Endothelial cell of umbilical vein (primary cell): Measurements from ENCODE around the gene OR10H1. TPM values are rescaled to one million over a fixed set of nuclear protein-coding genes. Genes with fewer than 3 reads are reported as not detected.
"Not testable (repeated sequence)": the region's sequence is repeated elsewhere in the genome, so short reads cannot be mapped to it uniquely, and the experiment has no call there.

Source experiments
- BruUV-seq: library from RNA; stranded (reverse); fragments of 400-500 nt; replicated peaks from 2 replicates; lab custom pipeline; 2021; lab: Mats Ljungman, UMichigan
- CTCF ChIA-PET: fragments of 300-600, 350-600 bp; sonication (Branson Sonifier 250); formaldehyde crosslinking; loops from one replicate; lab custom pipeline; 2021; ENCODE audit warnings: antibody characterized with exemption, inconsistent platforms; lab: Charles Lee
- POLR2A ChIA-PET: fragments of 300-600, 350-600 bp; sonication (Branson Sonifier 250); formaldehyde crosslinking; loops from one replicate; lab custom pipeline; 2021; ENCODE audit warnings: antibody characterized with exemption, inconsistent platforms; lab: Charles Lee
- DNase-seq: peaks from one replicate; pipeline ENCODE4 v3.0.0-alpha.2; 2011; ENCODE audit warnings: low read depth, low spot score
- FAIRE-seq: peaks from 2 replicates; lab custom pipeline; 2011; peaks lifted over from hg19 to GRCh38; lab: Jason Lieb, UNC
- H2AFZ ChIP-seq: 2 replicates; pipeline ENCODE4 v1.6.0; 2012; ENCODE audit warnings: low read depth, low read length, control low read depth, inconsistent platforms
- H3K27ac ChIP-seq: 2 replicates; pipeline ENCODE4 v1.5.1; 2011; ENCODE audit warnings: low read depth, mild to moderate bottlenecking, control low read depth, low read length, moderate library complexity; ENCODE audit not compliant: insufficient read depth
- H3K27me3 ChIP-seq, 2 experiments: 2 replicates each; pipeline versions ENCODE4 v1.6.0 to v1.6.1; 2011; ENCODE audit warnings: low read length in 2 of 2, mixed read lengths in 1 of 2; ENCODE audit not compliant: control insufficient read depth in 2 of 2, insufficient read depth in 2 of 2
- H3K36me3 ChIP-seq, 2 experiments: 2 replicates in 1 of 2; 3 replicates in 1 of 2; pipeline ENCODE4 v1.5.1; 2011; ENCODE audit warnings: low read length in 2 of 2, mild to moderate bottlenecking in 1 of 2, moderate library complexity in 1 of 2; ENCODE audit not compliant: control insufficient read depth in 2 of 2, insufficient read depth in 2 of 2; ENCODE audit errors: extremely low read depth in 1 of 2
- H3K4me1 ChIP-seq: 3 replicates; pipeline ENCODE4 v1.5.1; 2011; ENCODE audit warnings: mild to moderate bottlenecking, low read length; ENCODE audit not compliant: control insufficient read depth, insufficient read depth; ENCODE audit errors: extremely low read depth
- H3K4me2 ChIP-seq: 2 replicates; pipeline ENCODE4 v1.6.1; 2011; ENCODE audit warnings: low read length, control low read depth, mixed read lengths; ENCODE audit not compliant: insufficient read depth
- H3K4me3 ChIP-seq, 3 experiments: fragments of 200-600 bp in 1 of 3; sonication (generic), shearing (Covaris generic) in 1 of 3; replicated peaks in 1 of 3; 2 replicates each; pipeline ENCODE4 v1.5.1; 2011 to 2016; ENCODE audit warnings: control low read depth in 3 of 3, low read length in 3 of 3, mild to moderate bottlenecking in 2 of 3, inconsistent platforms in 1 of 3, low read depth in 1 of 3, moderate library complexity in 1 of 3; ENCODE audit not compliant: insufficient read depth in 1 of 3
- H3K79me2 ChIP-seq: 2 replicates; pipeline ENCODE4 v1.6.0; 2012; ENCODE audit warnings: low read length, inconsistent platforms; ENCODE audit not compliant: control insufficient read depth, insufficient read depth
- H3K9ac ChIP-seq: replicated peaks from 2 replicates; pipeline ENCODE3; 2011; ENCODE audit warnings: low read length, control low read depth; ENCODE audit not compliant: insufficient read depth; ENCODE audit errors: extremely low read depth
- H3K9me1 ChIP-seq: replicated peaks from 3 replicates; pipeline ENCODE4 v1.6.0; 2011; ENCODE audit warnings: mild to moderate bottlenecking, low read length; ENCODE audit not compliant: control insufficient read depth, insufficient read depth; ENCODE audit errors: extremely low read depth
- H3K9me3 ChIP-seq: replicated peaks from 2 replicates; pipeline ENCODE4 v1.5.1; 2012; ENCODE audit warnings: low read length, inconsistent platforms; ENCODE audit not compliant: control insufficient read depth, insufficient read depth
- H4K20me1 ChIP-seq: replicated peaks from 2 replicates; pipeline ENCODE3; 2011; ENCODE audit warnings: mild to moderate bottlenecking, low read length; ENCODE audit not compliant: control insufficient read depth, insufficient read depth; ENCODE audit errors: extremely low read depth
- CTCF ChIP-seq, 2 donors: IDR thresholded peaks; 1 replicate in 1 of 2; 2 replicates in 1 of 2; pipeline ENCODE4 v1.5.1; 2011; ENCODE audit warnings: low read length in 2 of 2, mild to moderate bottlenecking in 2 of 2, moderate library complexity in 2 of 2, control low read depth in 1 of 2, inconsistent platforms in 1 of 2, low read depth in 1 of 2; ENCODE audit not compliant: insufficient read depth in 1 of 2; ENCODE audit errors: extremely low read depth in 1 of 2
- EZH2 ChIP-seq: IDR thresholded peaks from 2 replicates; pipeline ENCODE4 v1.6.1; 2012; ENCODE audit warnings: borderline replicate concordance, low read depth, mild to moderate bottlenecking, moderate library complexity, low read length, inconsistent platforms; ENCODE audit not compliant: severe bottlenecking
- GATA2 ChIP-seq: IDR thresholded peaks from 2 replicates; pipeline ENCODE4 v1.7.0; 2011; ENCODE audit warnings: low read depth, mild to moderate bottlenecking, moderate library complexity, mixed read lengths, low read length; ENCODE audit not compliant: insufficient read length, insufficient read depth
- JUN ChIP-seq: IDR thresholded peaks from 2 replicates; pipeline ENCODE4 v1.6.1; 2011; ENCODE audit warnings: borderline replicate concordance, low read depth; ENCODE audit not compliant: insufficient read length, insufficient read depth
- MAX ChIP-seq: IDR thresholded peaks from 2 replicates; pipeline ENCODE4 v1.6.1; 2011; ENCODE audit not compliant: insufficient read depth, insufficient read length
- MYC ChIP-seq: IDR thresholded peaks from one replicate; pipeline ENCODE4 v1.6.1; 2011; ENCODE audit warnings: mild to moderate bottlenecking, low read depth, low read length
- POLR2AphosphoS5 ChIP-seq: IDR thresholded peaks from 2 replicates; pipeline ENCODE4 v1.6.1; 2012; ENCODE audit warnings: low read depth, mild to moderate bottlenecking, control low read depth, low read length, moderate library complexity; ENCODE audit not compliant: insufficient read depth
- dilution Hi-C: fragments of 300-500 bp; cut with MboI; formaldehyde crosslinking; loops from one replicate; pipeline ENCODE4 v1.15.0; 2019; ENCODE audit warnings: low sequenced_read_pairs; ENCODE audit not compliant: extremely low pct_ligation_motif_present
- intact Hi-C: fragments of 100-400 bp; cut with micrococcal nuclease; formaldehyde crosslinking; loops from one replicate; pipeline ENCODE4 v1.10.0; 2022
- polyA plus RNA-seq, 4 experiments: library from polyadenylated mRNA; depleted of rRNA in 3 of 4; stranded (reverse) in 3 of 4; unstranded in 1 of 4; fragments of >200 nt; gene quantifications; 2 replicates each; pipeline versions ENCODE4 v1.2.1 to v1.2.3, GENCODE V29; 2011 to 2012; ENCODE audit warnings: missing spikeins in 1 of 4
- total RNA-seq: library from RNA; stranded (reverse); gene quantifications from 2 replicates; pipeline ENCODE4 v1.2.3, GENCODE V29; 2021

The OR10H1 gene
- total and polyA plus RNA-seq, 2 donors (not counting 3 experiments of a cell fraction or from before 2014, with no cell fraction given): not detected

- Histone ChIP-seq H3K36me3 (no peaks in the 10 kb centered on the region), H3K9ac (no peak overlapping the region), H3K9me1 (no peaks in the 10 kb centered on the region), H3K4me3 (no peak overlapping the region), H3K79me2 (no peaks in the 10 kb centered on the region), H3K27me3 (no peaks in the 10 kb centered on the region), H3K4me1 (peaks cover 6% of the 10 kb centered on the region), H3K27ac (no peak overlapping the region), H3K4me2 (no peak overlapping the region), H2AFZ (no peak overlapping the region), H4K20me1 (no peaks in the 10 kb centered on the region), H3K9me3 (no peaks in the 10 kb centered on the region)
- CTCF ChIA-PET: no interaction called here
- dilution Hi-C loops (no loop called here), intact Hi-C loops (no loop called here)
- no peak for FAIRE-seq
- no peak for DNase-seq
- POLR2A ChIA-PET: no interaction called here
- no peak for TF ChIP-seq POLR2AphosphoS5
- TF ChIP-seq GATA2: no peak
- TF ChIP-seq EZH2: no peak
- no peak for TF ChIP-seq JUN
- TF ChIP-seq MYC: no peak
- TF ChIP-seq MAX: no peak
- TF ChIP-seq CTCF (IDR thresholded peaks at IDR 0.05; ENCODE audit: extremely low read depth in 1 of 2, insufficient read depth in 1 of 2, low read depth in 1 of 2, low read length in 2 of 2): no peak
- no TSS peak for BruUV-seq
These were observed 25.4 kb upstream of the OR10H1 start for GRCh38 chr19:15840833-15841232.

GRCh38 chr19:15839888-15840287 is 24.4 kb upstream of the OR10H1 start:
- POLR2A ChIA-PET, DNase-seq, H3K4me2 ChIP-seq, intact Hi-C loops, CTCF ChIA-PET, dilution Hi-C loops, H2AFZ ChIP-seq, BruUV-seq, H3K9me1 ChIP-seq, H3K27me3 ChIP-seq, H3K79me2 ChIP-seq, H3K9ac ChIP-seq, H3K4me3 ChIP-seq, H3K9me3 ChIP-seq, H3K36me3 ChIP-seq, H3K27ac ChIP-seq, H3K4me1 ChIP-seq, FAIRE-seq, H4K20me1 ChIP-seq: not testable (repeated sequence)
